SH-SY5Y (cell line): Measurements from ENCODE around the gene NECTIN1.

ENCODE experiments used
- GATA2 ChIP-seq: IDR thresholded peaks from 2 replicates; pipeline ENCODE4 v1.6.1; 2011; ENCODE audit warnings: mild to moderate bottlenecking, low read depth, low read length
- GATA3 ChIP-seq: IDR thresholded peaks from 2 replicates; pipeline ENCODE4 v1.6.1; 2011; ENCODE audit warnings: low read depth, mild to moderate bottlenecking, low read length, moderate library complexity

DNA sequence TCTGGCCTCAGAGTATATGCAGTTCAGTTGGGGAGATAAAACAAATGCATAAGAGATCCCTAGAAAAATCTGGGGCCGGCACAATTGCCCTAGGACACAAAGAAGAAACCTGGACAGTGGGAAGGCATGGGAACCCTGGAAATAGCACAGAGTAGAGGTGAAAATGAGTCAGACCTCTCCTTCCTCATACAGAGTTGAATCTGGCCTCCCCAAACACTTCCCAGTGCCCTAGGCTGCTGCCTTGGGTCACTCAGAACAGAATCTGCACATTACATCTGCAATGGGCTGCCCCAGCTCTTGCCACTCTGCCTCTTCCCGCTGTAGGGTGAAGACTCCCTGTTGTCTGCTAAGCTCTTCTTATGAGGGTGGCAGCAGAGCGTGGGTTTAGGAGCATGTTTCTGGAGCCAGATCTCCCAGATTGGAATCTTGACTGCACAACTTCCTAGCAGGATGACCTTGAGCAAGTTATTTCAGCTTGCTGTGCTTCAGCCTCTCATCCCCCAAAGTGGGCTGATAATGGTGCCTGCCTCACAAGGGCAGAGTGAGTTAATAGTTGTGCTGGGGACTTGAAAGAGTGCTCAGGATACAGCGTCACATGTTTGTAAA is 47.1 kb upstream of the NECTIN1 start:
- TF ChIP-seq GATA2 (peak; percentile 52; the same call in 1 of the 2 replicates), GATA3 (no peak)
